ENCODE measurements around the gene MUC3A. TPM values are rescaled to one million over a fixed set of nuclear protein-coding genes. Genes with fewer than 3 reads are reported as not detected.

Gene MUC3A
- polyA plus RNA-seq, 5 donors: 0.37 to 0.73 (median 0.51) TPM

DNA sequence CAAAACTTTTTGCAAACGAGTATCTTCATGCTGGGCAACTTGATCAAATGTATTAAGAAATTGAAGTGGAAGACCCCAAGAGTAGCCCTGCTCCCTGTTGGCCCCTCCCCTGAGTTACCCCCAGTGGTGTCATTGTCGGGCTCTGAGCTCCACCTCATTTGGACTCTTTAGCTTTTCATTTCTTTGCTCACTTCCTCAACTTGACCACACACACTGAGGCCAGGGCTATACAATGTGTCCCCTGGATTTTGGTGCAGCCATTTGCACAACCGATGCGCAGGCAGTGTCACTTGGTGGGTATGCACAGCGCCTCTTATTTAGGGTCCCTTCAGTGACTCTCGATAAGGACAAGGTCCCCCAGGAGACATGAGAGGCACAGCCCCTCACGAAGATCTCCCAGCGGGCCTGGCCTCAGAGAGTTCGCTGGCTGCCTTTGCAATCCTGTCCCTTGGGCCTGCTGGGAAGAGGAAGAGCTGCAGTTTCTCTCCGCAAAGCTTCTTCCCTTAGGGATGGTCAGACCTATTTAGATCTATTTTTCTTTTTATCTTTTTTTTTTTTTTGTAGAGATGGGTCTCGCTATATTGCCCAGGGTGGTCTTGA, 2.5 kb upstream of the MUC3A start:
- DNase-seq: no peak

DNA sequence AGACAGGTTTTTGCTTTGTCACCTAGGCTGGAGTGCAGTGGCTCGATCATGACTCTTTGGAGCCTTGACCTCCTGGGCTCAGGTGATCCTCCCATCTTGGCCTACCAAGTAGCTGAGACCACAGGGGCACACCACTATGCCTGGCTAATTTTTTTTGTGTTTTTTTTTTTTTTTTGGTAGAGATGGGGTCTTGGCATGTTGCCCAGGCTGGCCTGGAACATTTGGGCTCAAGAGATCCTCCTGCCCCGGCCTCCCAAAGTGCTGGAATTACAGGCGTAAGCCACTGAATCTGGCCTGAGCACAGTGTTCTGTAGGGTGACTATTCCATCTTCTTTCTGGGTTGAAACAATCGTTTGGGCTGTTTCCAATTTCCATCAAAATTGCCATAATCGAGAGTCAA, 1.5 kb upstream of the MUC3A start:
- no peak for DNase-seq

DNA sequence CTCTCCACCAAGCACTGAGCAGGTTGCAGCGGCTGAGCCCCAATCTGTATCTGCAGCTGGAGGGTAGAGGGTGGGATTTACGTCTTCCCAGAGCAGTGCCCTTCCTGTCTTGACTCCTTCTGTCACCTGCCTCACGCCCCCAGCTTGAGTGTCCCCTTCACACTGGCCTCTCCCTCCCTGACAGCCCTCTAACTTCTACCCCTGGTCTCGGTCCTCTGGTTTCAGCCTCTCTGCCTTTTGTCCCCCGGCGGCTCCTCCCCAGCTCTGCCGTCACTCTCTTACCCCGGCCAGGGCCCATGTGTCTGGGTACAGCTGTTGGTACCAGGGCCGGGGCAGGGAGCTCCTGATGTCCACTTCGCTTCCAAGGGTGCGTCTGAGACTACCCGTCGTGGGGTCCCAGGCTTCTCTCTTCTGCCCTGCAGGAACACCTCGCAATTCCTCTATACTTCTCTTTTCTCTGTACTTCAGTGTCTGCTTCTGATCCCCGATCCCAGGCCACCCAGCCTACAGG, 654 bp downstream of the MUC3A start:
- DNase-seq: no peak

DNA sequence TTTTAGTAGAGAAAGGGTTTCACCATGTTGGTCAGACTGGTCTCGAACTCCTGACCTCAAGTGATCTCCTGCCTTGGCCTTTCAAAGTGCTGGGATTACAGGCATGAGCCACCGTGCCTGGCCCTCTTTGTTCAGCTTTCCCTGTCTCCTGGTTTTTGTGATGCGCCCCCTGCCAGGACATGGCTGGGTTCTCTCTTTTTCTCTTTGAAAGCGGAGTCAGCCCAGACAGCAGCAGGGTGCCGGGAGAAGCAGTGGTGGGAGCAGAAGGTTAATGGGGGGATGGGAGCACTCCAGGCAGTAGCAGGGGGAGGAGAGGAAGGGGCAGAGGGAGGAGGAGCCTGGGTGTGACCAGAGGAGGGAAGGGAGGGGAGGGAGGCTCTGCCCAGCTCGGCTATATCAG, 1.8 kb downstream of the MUC3A start:
- DNase-seq: no peak

DNA sequence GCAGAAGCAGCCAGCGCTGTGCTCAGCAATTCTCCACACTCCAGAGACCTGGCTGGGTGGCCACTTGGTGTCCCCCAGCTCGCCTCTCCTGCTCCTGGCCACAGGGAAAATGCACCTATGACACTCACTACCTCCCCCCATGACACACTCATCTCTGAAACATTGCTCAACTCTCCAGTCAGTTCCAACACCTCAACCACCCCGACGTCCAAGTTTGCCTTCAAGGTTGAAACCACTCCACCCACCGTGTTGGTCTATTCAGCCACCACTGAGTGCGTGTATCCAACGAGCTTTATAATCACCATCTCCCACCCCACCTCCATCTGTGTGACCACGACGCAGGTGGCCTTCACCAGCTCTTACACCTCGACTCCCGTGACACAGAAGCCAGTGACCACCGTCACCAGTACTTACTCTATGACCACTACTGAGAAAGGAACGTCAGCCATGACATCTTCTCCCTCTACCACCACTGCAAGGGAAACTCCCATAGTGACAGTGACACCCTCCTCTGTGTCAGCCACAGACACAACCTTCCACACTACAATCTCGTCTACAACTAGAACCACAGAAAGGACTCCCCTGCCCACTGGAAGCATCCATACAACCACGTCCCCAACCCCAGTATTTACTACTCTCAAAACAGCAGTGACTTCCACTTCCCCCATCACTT, 2.7 kb downstream of the MUC3A start:
- no peak for DNase-seq

DNA sequence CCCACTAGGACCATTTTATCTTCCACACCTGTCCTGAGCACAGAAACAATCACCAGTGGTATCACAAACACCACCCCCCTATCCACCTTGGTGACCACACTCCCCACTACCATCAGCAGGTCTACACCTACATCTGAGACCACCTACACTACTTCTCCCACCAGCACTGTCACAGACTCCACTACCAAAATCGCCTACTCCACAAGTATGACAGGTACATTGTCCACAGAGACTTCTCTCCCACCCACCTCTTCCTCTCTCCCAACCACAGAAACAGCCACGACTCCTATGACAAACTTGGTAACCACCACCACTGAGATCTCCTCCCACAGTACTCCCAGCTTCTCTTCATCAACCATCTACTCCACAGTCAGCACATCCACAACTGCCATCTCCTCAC, 3.3 kb downstream of the MUC3A start:
- DNase-seq: no peak

DNA sequence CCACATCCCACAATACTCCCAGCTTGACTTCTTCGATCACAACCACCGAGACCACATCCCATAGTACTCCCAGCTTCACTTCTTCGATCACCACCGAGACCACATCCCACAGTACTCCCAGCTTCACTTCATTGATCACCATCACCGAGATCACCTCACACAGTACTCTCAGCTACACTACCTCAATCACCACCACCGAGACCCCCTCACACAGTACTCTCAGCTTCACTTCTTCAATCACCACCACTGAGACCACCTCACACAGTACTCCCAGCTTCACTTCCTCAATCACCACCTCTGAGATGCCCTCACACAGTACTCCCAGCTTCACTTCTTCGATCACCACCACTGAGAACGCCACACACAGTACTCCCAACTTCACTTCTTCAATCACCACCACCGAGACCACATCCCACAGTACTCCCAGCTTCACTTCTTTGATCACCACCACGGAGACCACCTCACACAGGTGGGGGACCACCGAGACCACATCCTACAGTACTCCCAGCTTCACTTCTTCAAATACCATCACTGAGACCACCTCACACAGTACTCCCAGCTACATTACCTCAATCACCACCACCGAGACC, 8.6 kb downstream of the MUC3A start:
- DNase-seq: no peak

DNA sequence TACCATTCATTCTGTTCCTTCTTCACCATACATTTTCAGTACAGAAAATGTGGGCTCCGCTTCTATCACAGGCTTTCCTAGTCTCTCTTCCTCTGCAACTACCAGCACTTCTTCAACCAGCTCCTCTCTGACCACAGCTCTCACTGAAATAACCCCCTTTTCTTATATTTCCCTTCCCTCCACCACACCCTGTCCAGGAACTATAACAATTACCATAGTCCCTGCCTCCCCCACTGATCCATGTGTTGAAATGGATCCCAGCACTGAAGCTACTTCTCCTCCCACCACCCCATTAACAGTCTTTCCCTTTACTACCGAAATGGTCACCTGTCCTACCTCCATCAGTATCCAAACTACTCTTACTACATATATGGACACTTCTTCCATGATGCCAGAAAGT, 10.6 kb downstream of the MUC3A start:
- DNase-seq: no peak

DNA sequence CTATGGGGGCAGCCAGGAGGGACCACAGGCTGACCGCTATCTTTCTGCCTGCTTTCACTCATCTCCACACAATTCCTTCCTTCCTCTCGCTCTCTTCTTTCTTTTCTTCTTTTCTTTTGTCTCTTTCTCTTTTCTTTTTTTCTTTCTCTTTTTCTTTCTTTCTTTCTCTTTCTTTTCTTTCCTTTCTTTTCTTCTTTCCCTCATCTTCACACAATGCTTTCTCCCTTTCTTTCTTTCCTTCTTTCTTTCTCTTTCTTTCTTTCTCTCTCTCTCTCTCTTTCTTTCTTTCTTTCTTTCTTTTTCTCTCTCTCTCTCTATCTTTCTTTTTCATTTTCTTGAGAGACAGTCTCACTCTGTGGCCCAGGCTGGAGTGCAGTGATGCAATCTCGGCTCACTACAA, 13.2 kb downstream of the MUC3A start:
- no peak for DNase-seq

DNA sequence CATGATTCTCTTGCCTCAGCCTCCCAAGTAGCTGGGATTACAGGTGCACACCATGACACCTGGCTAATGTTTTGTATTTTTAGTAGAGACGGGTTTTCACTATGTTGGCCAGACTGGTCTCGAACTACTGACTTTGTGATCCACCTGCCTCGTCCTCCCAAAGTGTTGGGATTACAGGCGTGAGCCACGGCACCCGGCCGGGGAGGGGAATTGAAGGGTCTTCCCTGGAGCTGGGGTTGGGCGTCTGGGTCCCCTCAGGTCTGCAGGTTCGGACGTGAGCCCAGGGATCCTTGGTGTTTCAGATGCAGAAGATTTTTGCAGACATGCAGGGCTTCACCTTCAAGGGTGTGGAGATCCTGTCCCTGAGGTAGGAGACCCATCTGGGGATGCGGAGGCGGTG, 14.1 kb downstream of the MUC3A start:
- no peak for DNase-seq

DNA sequence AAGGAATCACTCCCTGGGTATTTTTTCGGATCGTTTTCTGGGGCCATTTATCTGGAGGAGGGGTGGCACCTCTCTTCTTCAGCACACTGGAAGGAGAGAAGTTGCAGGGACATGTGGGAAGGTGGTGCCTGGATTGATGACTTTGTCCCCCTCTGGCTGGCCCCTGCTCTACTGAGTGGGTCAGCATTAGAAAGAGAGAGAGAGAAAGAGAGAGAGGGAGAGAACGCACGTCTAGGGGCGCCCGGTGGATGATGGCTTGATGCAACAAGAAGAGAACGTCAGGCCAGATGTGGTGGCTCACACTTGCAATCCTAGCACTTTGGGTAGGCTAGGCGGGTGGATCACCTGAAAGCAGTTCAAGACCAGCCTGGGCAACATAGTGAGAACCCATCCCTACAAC, 14.5 kb downstream of the MUC3A start:
- no peak for DNase-seq

DNA sequence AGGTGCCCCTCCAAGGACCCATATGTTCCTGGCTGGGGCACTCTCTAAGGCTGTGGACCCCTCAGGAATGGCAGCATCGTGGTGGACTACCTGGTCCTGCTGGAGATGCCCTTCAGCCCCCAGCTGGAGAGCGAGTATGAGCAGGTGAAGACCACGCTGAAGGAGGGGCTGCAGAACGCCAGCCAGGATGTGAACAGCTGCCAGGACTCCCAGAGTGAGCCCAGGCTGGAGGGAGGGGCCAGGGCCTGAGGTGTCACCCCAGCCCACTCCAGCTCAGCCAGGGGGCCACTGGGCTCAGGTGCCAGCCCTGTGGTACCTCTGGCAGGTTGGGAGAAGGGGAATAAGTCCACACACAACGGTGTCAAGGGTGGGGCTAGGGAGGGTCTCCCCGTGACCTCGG, 15.3 kb downstream of the MUC3A start:
- DNase-seq: no peak

DNA sequence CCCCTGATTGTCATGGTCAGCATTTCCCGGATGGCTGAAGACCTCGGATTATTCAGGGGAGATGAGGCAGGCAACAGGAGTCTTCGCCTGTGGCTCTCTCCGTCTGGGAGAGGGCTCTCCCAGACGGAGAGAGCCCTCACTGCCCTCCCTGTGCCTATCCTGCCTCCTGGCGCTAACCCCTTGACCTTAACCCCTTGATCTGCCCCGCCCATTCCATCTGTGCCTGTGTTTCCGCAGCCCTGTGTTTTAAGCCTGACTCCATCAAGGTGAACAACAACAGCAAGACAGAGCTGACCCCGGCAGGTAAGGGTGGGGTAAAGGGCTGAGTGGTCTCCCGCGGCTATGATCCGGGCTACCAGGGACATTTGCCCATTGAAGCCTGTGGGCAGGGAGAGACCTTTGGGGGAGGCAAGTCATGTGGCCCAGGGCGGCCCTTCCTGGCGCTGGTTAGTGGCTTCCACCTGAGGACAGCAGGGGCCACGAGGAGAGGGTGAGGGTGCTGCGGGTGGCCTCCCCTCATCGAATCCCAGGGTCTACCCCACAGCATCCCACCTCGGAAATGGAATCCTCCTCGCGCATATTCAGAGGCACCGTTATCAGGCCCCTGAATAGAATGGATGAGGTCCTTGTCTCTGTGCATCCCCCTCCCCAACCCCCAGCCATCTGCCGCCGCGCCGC, 15.8 kb downstream of the MUC3A start:
- no peak for DNase-seq

DNA sequence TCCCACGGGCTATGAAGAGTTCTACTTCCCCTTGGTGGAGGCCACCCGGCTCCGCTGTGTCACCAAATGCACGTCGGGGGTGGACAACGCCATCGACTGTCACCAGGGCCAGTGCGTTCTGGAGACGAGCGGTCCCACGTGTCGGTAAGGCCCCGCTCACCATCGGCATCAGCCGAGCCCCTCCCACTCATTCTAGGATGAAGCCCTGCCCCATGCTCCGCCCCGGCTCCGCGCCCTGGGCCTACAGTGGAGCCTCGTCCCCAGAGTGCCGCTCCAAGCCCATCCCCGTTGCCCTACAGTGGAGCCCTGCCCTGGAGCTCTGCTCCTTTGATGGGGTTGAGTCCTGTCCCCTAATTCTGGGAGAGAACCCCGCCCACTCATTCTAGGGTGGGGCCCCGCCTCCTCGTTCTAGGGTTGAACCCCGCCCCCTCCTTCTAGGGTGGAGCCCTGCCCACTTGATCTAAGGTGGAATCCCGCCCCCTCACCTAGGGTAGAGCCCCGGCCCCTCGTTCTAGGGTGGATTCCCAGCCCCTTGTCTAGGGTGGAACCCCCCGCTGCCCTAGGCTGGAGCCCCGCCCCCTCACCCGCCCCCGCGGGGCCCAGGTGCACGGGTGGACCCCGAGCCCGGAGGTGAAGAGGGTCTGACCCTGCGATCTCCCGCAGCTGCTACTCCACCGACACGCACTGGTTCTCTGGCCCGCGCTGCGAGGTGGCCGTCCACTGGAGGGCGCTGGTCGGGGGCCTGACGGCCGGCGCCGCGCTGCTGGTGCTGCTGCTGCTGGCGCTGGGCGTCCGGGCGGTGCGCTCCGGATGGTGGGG, 16.6 kb downstream of the MUC3A start:
- DNase-seq: peak in 1 of 2 donors; percentile 46

DNA sequence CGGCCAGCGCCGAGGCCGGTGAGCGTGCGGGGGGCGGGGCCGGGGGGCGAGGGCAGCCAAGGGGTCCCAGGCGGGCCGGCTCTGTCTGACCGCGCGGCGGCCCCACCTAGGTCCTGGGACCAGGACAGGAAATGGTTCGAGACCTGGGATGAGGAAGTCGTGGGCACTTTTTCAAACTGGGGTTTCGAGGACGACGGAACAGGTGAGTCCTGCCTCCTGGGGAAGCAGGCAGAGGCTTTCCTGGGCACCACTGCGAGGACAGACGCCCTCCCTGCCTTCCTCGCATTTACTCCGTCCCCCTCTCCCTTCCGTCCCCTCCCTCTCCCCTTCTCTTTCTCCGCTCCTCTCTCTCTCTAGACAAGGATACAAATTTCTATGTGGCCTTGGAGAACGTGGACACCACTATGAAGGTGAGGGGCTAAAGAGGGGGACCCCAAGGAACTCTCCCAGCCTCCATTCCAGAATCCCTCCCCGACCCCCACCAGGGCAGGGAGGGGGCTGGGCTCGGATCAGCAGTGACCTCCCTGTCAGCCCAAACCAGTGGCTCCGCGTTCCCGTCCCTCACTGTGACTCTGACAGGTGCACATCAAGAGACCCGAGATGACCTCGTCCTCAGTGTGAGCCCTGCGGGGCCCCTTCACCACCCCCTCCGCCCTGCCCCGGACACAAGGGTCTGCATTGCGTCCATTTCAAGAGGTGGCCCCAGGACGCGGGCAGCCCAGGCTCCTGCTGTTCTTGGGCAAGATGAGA, 17.4 kb downstream of the MUC3A start:
- no peak for DNase-seq

DNA sequence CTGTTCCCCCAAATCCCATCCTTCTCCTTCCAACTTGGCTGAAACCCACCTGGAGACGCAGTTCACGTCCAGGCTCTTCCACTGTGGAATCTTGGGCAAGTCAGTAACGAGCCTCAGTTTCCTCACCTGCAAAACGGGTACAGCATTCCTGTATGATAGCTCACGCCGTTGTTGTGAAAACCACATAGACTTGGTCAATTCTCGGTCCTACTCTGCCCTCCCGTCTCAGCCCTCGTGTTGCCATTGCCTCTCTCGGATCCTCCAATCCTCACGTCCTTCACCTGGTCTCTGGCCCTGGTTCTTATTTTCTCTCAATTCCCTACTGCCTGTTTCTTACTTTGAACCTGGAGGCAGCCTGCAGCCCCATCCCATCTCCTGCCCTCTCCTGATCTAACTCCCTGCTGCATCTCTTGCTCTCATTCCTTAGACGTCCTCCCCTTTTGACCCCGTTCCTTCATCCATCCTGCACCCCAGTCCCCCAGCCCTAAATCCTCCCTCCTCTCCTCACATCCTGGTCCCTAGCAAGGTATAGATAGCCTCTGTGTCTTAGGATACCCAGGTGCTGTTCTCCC, 18.0 kb downstream of the MUC3A start:
- no peak for DNase-seq

DNA sequence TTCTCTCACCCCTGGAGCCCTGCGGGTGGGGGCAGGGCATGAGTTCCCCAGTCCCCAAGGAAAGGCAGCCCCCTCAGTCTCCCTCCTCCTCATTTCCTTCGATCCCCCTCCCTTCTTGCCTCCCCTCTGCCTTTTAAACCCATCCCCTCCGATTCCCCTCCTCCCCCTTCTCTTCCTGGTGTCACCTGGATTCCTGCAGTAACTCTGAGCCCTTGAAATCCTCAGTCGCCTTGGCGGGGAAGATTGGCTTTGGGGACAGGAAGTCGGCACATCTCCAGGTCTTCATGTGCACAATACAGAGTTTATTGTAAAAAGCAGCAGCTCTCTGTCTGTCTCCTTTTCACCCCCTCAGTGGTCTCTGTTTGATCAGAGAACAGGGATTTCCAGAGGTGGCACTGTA, 18.7 kb downstream of the MUC3A start:
- DNase-seq: no peak

DNA sequence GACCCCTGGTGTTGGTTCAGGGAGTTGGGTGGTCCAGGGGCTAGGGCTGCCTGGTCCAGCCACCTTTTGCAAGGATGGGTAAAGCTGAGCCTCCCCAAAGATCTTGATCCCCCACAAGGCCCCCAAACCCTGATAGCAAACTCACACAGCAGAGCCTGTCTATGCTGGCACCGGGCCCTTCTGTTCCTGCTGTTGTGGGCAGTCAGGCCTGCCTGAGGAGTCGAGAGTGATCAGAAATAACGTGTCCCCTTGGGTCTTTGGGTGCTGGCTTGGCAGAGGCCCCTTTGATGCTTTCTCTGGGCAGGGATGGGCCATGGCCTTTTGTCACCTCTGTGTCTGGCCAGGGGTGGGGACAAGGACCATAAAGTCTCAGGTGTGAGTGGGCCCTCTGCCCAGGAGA, 19.3 kb downstream of the MUC3A start:
- no peak for DNase-seq

DNA sequence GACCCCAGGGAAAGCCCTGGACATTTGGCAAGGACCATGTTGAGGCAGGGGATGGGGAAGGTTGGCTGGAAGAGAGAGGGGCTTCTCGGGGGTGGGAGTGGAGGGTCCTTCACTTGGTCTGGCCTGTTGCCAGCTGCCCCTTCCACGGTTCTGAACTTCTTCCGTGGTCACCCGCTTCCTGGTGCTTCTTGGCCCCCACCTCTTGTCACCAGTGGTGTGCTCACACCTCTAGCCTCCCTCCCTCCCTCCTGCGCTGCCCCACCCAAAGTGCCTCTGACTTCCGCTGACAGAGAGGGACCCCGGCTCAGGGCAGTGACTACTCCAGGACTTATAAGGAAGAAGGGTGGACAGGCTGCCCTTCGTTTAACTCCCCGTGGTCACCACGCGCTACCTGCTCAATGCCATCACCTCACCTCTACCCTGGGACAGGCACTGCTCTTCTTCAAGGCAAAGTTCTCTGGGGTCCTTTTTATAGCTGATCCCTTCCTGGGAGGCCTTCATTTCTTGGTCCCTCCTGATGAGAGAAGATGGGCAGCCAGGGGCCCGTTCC, 19.8 kb downstream of the MUC3A start, which contains the start of gene MUC12:
Gene MUC12 (plus strand): TSS at position 500 of the 550 bp plus-strand sequence. CDS start 58 bp downstream, outside the sequence.
- no peak for DNase-seq

Data from right lung (tissue), 5 donors.